ENCODE data around the gene PPP1R13B.

The PPP1R13B gene

DNA sequence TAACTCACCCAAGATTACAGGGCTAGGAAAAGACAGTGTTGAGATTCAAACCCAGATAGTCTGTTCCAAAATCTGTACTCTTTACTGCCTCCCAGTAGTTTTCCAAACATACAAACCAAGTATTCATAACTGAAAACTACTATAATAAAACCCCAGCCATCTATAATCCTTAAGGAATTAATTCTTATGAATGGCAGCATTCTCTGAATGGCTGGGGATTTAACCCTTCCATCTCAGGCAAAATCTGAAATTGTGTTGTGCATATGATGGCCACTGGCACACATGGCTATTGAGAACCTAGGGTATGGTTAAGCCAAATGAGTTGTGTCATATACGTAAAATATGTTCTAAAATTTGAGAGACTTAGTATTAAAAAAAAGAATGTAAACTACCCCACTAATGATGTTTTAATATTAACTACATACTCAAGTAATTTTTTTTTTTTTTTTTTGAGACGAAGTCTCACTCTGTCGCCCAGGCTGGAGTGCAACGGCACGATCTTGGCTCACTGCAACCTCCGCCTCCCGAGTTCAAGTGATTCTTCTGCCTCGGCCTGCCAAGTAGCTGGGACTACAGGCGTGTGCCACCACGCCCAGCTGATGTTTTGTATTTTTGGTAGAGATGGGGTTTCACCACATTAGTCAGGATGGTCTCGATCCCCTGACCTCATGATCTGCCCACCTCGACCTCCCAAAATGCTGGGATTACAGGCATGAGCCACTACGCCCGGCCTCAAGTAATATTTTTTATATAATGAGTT is 16.7 kb downstream of the PPP1R13B start:
- H3K4me3 ChIP-seq (ENCODE audit: low read depth, low read length), result no peak overlapping the region
- no peak for TF ChIP-seq CTCF (IDR thresholded peaks at IDR 0.05; ENCODE audit: control insufficient read depth, extremely low read depth, insufficient read depth)
- no peak for DNase-seq (ENCODE audit: low read depth)

DNA sequence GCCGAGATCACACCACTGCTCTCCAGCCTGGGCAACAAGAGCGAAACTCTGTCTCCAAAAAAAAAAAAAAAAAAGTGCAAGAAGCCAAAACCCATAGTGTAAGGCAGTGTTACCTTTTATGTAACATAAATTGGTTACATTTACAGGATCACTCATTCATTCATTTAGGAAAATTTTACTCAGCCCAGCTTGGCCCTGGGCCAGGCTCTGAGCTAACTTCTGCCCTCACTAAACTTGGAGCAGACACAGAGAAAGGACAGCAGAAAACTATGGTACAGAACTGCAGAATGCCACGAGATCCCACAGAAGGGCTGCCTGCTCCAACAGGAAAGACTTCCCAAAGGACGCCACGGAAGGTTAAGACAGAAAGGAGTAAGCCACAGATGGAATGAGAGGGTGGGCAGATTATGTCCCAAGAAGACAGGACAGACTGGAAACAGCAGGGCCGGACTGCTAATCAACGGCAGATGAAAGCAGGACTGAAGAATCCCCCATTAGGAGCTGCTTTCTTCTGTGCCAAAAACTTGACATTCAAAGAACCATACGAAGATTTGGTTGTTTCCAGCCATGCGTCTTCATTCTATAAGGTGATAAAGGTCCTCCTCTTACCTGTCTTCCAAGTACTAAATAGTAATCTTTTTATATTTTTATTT is 18.9 kb downstream of the PPP1R13B start:
- TF ChIP-seq CTCF (IDR thresholded peaks at IDR 0.05; ENCODE audit: control insufficient read depth, extremely low read depth, insufficient read depth), result no peak
- no peak overlapping the region for H3K4me3 ChIP-seq (ENCODE audit: low read depth, low read length)
- DNase-seq (ENCODE audit: low read depth), result no peak

DNA sequence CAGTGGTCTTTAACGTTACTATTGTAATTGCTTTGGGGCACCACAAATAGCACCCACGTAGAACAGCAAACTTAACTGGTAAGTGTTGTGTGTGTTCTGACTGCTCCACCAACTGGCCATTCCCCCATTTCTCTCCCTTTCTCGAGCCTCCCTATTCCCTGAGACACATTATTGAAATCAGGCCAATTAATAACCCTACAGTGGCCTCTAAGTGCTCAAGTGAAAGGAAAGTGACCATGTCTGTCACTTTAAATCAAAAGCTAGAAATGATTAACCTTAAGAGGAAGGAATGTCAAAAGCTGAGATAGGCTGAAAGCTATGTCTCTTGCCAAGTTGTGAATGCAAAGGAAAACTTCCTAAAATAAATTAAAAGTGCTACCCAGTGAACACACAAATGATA is 22.3 kb downstream of the PPP1R13B start:
- TF ChIP-seq CTCF (IDR thresholded peaks at IDR 0.05; ENCODE audit: control insufficient read depth, extremely low read depth, insufficient read depth), result 0 out of 2 replicates have a peak, but pooled peaks have one; percentile 5
- H3K4me3 ChIP-seq (ENCODE audit: low read depth, low read length), result no peak overlapping the region

DNA sequence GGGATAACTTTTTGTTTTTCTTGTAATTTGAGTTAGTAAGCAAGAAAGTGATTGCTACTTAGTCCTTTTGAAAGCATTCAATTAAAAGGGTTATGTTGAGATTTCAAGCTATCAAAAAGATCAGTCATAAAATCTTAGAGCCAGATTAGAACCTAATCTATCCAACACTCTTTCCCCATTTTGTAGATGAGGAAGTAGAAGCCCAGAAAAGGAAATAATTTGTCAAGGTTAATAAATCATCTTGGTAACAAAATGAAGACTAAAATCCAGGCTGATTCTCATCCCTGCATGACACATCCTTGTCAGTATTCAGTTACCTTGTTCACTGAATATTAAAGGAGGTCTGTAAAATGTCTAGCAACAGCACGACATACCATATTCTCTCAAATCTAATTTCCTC is 26.5 kb downstream of the PPP1R13B start:
- DNase-seq (ENCODE audit: low read depth), result no peak
- no peak overlapping the region for H3K4me3 ChIP-seq (ENCODE audit: low read depth, low read length)
- TF ChIP-seq CTCF (IDR thresholded peaks at IDR 0.05; ENCODE audit: control insufficient read depth, extremely low read depth, insufficient read depth), result no peak

More for the DNA sequence above, 22.3 kb downstream of the PPP1R13B start:
- DNase-seq (ENCODE audit: low read depth), result no peak

DNA sequence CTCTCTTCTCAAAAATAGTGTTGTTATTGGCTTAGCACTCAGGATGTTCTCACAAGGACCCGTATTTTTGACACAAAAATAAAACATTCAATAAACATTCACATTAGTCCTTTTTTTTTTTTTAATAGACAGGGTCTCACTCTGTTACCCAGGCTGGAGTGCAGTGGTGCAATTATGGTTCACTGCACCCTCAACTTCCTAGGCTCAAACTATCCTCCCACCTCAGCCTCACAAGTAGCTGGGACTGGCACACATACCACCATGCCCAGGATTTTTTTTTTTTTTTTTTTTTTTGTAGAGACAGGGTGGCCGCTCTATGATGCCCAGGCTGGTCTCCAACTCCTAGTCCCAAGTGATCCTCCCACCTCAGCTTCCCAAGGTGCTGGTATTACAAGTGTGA is 27.0 kb downstream of the PPP1R13B start:
- no peak for TF ChIP-seq CTCF (IDR thresholded peaks at IDR 0.05; ENCODE audit: control insufficient read depth, extremely low read depth, insufficient read depth)
- DNase-seq (ENCODE audit: low read depth), result no peak
- no peak overlapping the region for H3K4me3 ChIP-seq (ENCODE audit: low read depth, low read length)

DNA sequence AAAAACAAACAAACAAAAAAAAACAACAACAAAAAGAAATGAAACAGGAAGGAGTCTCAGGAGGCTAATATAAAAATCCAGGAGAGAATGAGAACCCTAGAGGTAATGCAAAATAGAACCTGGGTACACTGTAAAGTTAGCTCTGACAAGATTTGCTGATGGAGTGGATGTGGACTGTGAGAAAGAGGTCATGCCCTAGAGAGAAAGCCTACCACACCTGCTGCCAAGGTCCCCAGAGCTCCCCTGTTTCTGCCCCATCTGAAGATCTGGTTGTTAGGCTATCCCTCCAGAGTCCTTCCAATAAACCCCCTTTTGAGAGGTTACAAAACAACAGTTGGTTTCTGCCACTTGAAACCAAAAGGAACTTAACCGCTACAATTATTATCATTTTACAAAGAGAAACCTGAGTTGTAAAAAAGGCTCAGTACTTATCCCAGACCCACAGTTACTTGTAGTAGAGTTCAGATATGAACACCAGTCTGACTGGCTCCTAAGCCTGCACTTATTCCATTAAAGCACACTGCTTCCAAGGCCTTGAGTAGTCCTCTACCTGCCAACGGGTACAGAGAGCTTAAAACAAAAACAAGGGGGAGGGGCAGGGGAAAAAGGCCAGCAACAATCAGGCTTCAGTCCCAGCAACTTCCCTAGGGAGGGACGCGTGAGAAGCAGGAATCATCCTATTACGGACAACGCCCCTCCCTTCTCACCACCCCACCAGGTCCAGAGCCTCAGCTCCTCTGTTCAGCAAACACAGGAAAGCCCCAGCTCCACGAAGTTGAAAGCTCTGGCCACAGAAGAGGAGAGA is 27.7 kb downstream of the PPP1R13B start:
- peak; percentile 36 for DNase-seq (ENCODE audit: low read depth)

More for the DNA sequence above, 27.7 kb downstream of the PPP1R13B start:
- 0 out of 2 replicates have a peak overlapping the region, but pooled peaks have one; percentile 5 for H3K4me3 ChIP-seq (ENCODE audit: low read depth, low read length)
- no peak for TF ChIP-seq CTCF (IDR thresholded peaks at IDR 0.05; ENCODE audit: control insufficient read depth, extremely low read depth, insufficient read depth)

Measured in LNCaP clone FGC (cell line).